ENCODE data around the gene MSMB. TPM values are rescaled to one million over a fixed set of nuclear protein-coding genes. Genes with fewer than 3 reads are reported as not detected.

Gene MSMB
- total and polyA plus RNA-seq, 2 of the 8 experiments (the other 6 are each of a cell fraction or from before 2014, with no cell fraction given): not detected

DNA sequence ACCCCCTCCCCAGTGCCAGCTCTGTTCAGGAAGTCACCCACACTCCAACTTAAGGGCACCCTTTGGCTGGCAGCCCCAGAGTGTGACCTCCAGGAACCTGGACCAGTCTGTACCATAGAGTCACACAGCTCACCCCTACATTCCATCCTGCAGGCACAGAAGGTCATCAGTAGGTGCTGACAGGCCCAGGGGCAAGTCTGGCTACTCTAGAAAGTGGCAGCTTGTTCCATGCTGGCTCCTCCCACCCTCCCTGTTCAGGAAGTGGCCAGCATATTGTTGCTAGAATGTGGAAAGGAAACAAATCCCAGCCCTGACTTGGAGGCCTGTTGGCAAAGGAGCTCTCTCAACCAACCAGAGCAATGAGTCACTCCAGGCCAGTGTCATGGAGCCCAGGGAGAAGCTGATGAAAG is 12.5 kb downstream of the MSMB start:
- H3K4me2 ChIP-seq (ENCODE audit: insufficient read depth in 1 of 2, low read depth in 2 of 2, low read length in 2 of 2): no peak overlapping the region
- no peak for TF ChIP-seq KDM4A (IDR thresholded peaks at IDR 0.05; ENCODE audit: low read depth, low read length, severe bottlenecking)
- no peak for TF ChIP-seq SP2 (IDR thresholded peaks at IDR 0.05; ENCODE audit: low read length)
- no peak for TF ChIP-seq ASH2L (IDR thresholded peaks at IDR 0.05; ENCODE audit: low read length)
- no peak for TF ChIP-seq SIRT6 (IDR thresholded peaks at IDR 0.05; ENCODE audit: low read length)
- no peak for TF ChIP-seq USF2 (IDR thresholded peaks at IDR 0.05; ENCODE audit: low read length)
- TF ChIP-seq KDM1A (IDR thresholded peaks at IDR 0.05; ENCODE audit: borderline replicate concordance, low read length): no peak
- TF ChIP-seq HDAC6 (IDR thresholded peaks at IDR 0.05; ENCODE audit: low read depth, low read length): no peak
- TF ChIP-seq YY1 (IDR thresholded peaks at IDR 0.05; ENCODE audit: low read depth, low read length): no peak
- TF ChIP-seq E2F6 (IDR thresholded peaks at IDR 0.05): no peak
- no peak for TF ChIP-seq CHD1 (IDR thresholded peaks at IDR 0.05; ENCODE audit: low read depth, low read length)
- no peak for TF ChIP-seq SAP30 (IDR thresholded peaks at IDR 0.05; ENCODE audit: insufficient read depth, insufficient replicate concordance, low read length)
- TF ChIP-seq NANOG (IDR thresholded peaks at IDR 0.05; ENCODE audit: insufficient read depth, low read depth, low read length, poor library complexity, severe bottlenecking): no peak
- TF ChIP-seq MAFK (IDR thresholded peaks at IDR 0.05; ENCODE audit: low read depth, low read length): no peak
- TF ChIP-seq PHF8 (conservative IDR thresholded peaks at IDR 0.05; ENCODE audit: low read depth, low read length): no peak
- no peak for DNase-seq (ENCODE audit: low read depth in 1 of 2, low spot score in 2 of 2)

More for the DNA sequence above, 12.5 kb downstream of the MSMB start:
- Histone ChIP-seq H2AFZ (ENCODE audit: low read length) (no peak overlapping the region), H3K23ac (ENCODE audit: insufficient read length) (no peak overlapping the region), H3K9me3 (ENCODE audit: insufficient read depth in 2 of 2, low read depth in 1 of 2, low read length in 1 of 2) (no peaks in the 10 kb centered on the region), H3K14ac (ENCODE audit: insufficient read length) (no peak overlapping the region), H3K56ac (replicated peaks; ENCODE audit: insufficient read length, low read depth, low read length) (no peak overlapping the region), H3K4ac (replicated peaks; ENCODE audit: insufficient read length, low read depth, low read length) (no peak overlapping the region), H3K4me3 (ENCODE audit: extremely low read depth in 1 of 4, insufficient read depth in 2 of 4, low read depth in 3 of 4, low read length in 4 of 4) (no peak overlapping the region), H4K91ac (replicated peaks; ENCODE audit: insufficient read length, low read length) (no peak overlapping the region), H2BK5ac (ENCODE audit: low read depth, low read length) (no peak overlapping the region), H3K79me2 (ENCODE audit: control insufficient read depth in 1 of 2, insufficient read depth in 2 of 2, low read length in 2 of 2) (peaks cover 0 to 11% of the 10 kb centered on the region in 2 experiments; a peak in 2 of 4 replicates), H3K18ac (ENCODE audit: extremely low read depth, low read length) (no peak overlapping the region), H3K9ac (replicated peaks in 1 of 4; ENCODE audit: extremely low read depth in 1 of 4, low read depth in 3 of 4, low read length in 3 of 4) (no peak overlapping the region), H2BK12ac (ENCODE audit: low read depth, low read length) (no peak overlapping the region), H4K8ac (ENCODE audit: extremely low read depth, insufficient read depth, low read length) (no peak overlapping the region), H4K5ac (ENCODE audit: insufficient read length, low read depth, low read length) (no peak overlapping the region), H3K27me3 (replicated peaks in 1 of 4; ENCODE audit: control insufficient read depth in 3 of 4, extremely low read depth in 1 of 4, insufficient read depth in 3 of 4, low read length in 3 of 4) (no peaks in the 10 kb centered on the region), H3K27ac (ENCODE audit: low read depth, low read length) (no peak overlapping the region), H3K23me2 (ENCODE audit: low read depth, low read length) (peaks cover 4% of the 10 kb centered on the region; the same call in 1 of the 2 replicates), H3K4me1 (replicated peaks in 1 of 4; ENCODE audit: control insufficient read depth in 3 of 4, insufficient read depth in 4 of 4, low read length in 3 of 4) (peaks cover 0 to 12% (median 3%) of the 10 kb centered on the region in 4 experiments; a peak in 5 of 7 replicates), H2BK20ac (ENCODE audit: low read length) (no peak overlapping the region), H4K20me1 (replicated peaks in 1 of 2; ENCODE audit: control insufficient read depth in 1 of 2, insufficient read depth in 2 of 2, low read length in 2 of 2) (peaks cover 1 to 7% of the 10 kb centered on the region in 2 experiments), H3K36me3 (ENCODE audit: control insufficient read depth in 2 of 4, insufficient read depth in 4 of 4, low read length in 3 of 4) (no peaks in the 10 kb centered on the region), H2BK120ac (replicated peaks; ENCODE audit: low read depth, low read length) (no peak overlapping the region), H3K79me1 (ENCODE audit: low read depth, low read length) (no peaks in the 10 kb centered on the region), H2AK5ac (ENCODE audit: low read depth, low read length) (no peak overlapping the region), H2BK15ac (ENCODE audit: low read length) (no peak overlapping the region)
- FAIRE-seq: no peak
- POLR2A ChIA-PET (ENCODE audit: partially characterized antibody): interaction anchor here (1.3 kb wide), 1 partner anchor 10 kb away, joined by 4 read pairs; no protein-coding TSS in a partner anchor
- CTCF ChIA-PET (ENCODE audit: partially characterized antibody): interaction anchor here (4.7 kb wide), 1 partner anchor 194 kb away, joined by 16 read pairs; no protein-coding TSS in a partner anchor

Data from H1 (cell line).